Testis (tissue), 3 donors: Measurements from ENCODE around the gene C11orf71. TPM values are rescaled to one million over a fixed set of nuclear protein-coding genes. Genes with fewer than 3 reads are reported as not detected.

Source experiments
- DNase-seq: peaks from one replicate; pipeline ENCODE4 v3.0.0-alpha.2; 2019
- H3K27ac ChIP-seq, 2 donors: fragments of 200-600 bp; sonication (generic); one replicate each; pipeline ENCODE4 v1.5.1; 2019
- H3K27me3 ChIP-seq: fragments of 200-600 bp; sonication (generic); one replicate; pipeline ENCODE4 v1.5.1; 2019
- H3K36me3 ChIP-seq: fragments of 200-600 bp; sonication (generic); one replicate; pipeline ENCODE4 v1.5.1; 2017; ENCODE audit warnings: low read depth; ENCODE audit errors: missing control alignments
- H3K4me1 ChIP-seq: fragments of 200-600 bp; sonication (generic); one replicate; pipeline ENCODE4 v1.5.1; 2019
- H3K4me3 ChIP-seq, 2 donors: fragments of 200-600 bp; sonication (generic); one replicate each; pipeline ENCODE4 v1.5.1; 2017 to 2019
- H3K9me3 ChIP-seq: fragments of 200-600 bp; sonication (generic); one replicate; pipeline ENCODE4 v1.5.1; 2017
- CTCF ChIP-seq, 3 experiments: fragments of 450-650 bp in 2 of 3; fragments of 200-600 bp in 1 of 3; sonication (generic) in 1 of 3; IDR thresholded peaks; one replicate each; pipeline ENCODE4 v1.5.1; 2016 to 2019; ENCODE audit warnings: antibody characterized with exemption in 3 of 3, mild to moderate bottlenecking in 2 of 3, moderate library complexity in 1 of 3
- POLR2A ChIP-seq: fragments of 450-650 bp; IDR thresholded peaks from one replicate; pipeline ENCODE4 v1.6.1; 2017; ENCODE audit warnings: antibody characterized with exemption, mild to moderate bottlenecking, moderate library complexity
- WGBS, 2 donors: methylation state at CpG; one replicate each; pipeline ENCODE4 v1.1.5; 2018; 5-methylcytosine and 5-hydroxymethylcytosine counted together
- intact Hi-C: fragments of 100-400 bp; cut with DNase I; formaldehyde crosslinking; loops from one replicate; pipeline ENCODE4 v1.15.1; 2023; ENCODE audit warnings: low total_unique reads
- polyA plus RNA-seq: library from polyadenylated mRNA; stranded (reverse); fragments of 350-450 nt; fragmentation: Illumina TruSeq; extraction: RNeasy Lipid Tissue Mini Kit (QIAGEN cat#74804); gene quantifications from one replicate; pipeline ENCODE4 v1.2.3, GENCODE V29; 2014; ENCODE audit warnings: low read depth, low replicate concordance; ENCODE audit not compliant: insufficient read depth
- total RNA-seq, 2 donors: library from RNA; depleted of rRNA; stranded (reverse); fragments of >200 nt; gene quantifications; one replicate each; pipeline ENCODE4 v1.2.3, GENCODE V29; 2016

C11orf71 gene
- total and polyA plus RNA-seq, 3 donors from 2014 or later, result 40.6 to 119 (median 119) TPM

GRCh38 chr11:114432893-114433292 lies 32.6 kb upstream of the C11orf71 start:
- WGBS, 2 donors, result 90 to 93% methylated on average over 3 of the region's 3 CpGs
- Histone ChIP-seq H3K4me3 (no peak overlapping the region), H3K36me3 (no peaks in the 10 kb centered on the region), H3K27me3 (no peaks in the 10 kb centered on the region), H3K9me3 (no peaks in the 10 kb centered on the region), H3K4me1 (no peaks in the 10 kb centered on the region), H3K27ac (no peak overlapping the region)
- no peak for TF ChIP-seq POLR2A
- no peak for TF ChIP-seq CTCF (IDR thresholded peaks at IDR 0.05)
- DNase-seq, result no peak
- intact Hi-C loops, result no loop called here

GRCh38 chr11:114430290-114430689 lies 30.0 kb upstream of the C11orf71 start:
- Histone ChIP-seq H3K9me3 (no peaks in the 10 kb centered on the region), H3K27me3 (no peaks in the 10 kb centered on the region), H3K4me3 (no peak overlapping the region), H3K4me1 (no peaks in the 10 kb centered on the region), H3K27ac (no peak overlapping the region), H3K36me3 (no peaks in the 10 kb centered on the region)
- no peak for TF ChIP-seq POLR2A
- no peak for TF ChIP-seq CTCF (IDR thresholded peaks at IDR 0.05)
- intact Hi-C loops, result no loop called here
- DNase-seq, result no peak

- H3K27ac ChIP-seq, result no peak overlapping the region
- no peak for TF ChIP-seq POLR2A
- no peak for TF ChIP-seq CTCF (IDR thresholded peaks at IDR 0.05)
- H3K4me3 ChIP-seq, result no peak overlapping the region
- no peaks in the 10 kb centered on the region for H3K36me3 ChIP-seq
- intact Hi-C loops, result no loop called here
- H3K9me3 ChIP-seq, result no peaks in the 10 kb centered on the region
- H3K4me1 ChIP-seq, result no peaks in the 10 kb centered on the region
- DNase-seq, result no peak
- H3K27me3 ChIP-seq, result no peaks in the 10 kb centered on the region
- 91 to 94% methylated on average over 4 of the region's 4 CpGs for WGBS, 2 donors
Observed at GRCh38 chr11:114426280-114426679, 26.0 kb upstream of the C11orf71 start.

- peaks cover 8% of the 10 kb centered on the region for H3K4me1 ChIP-seq
- no peak for TF ChIP-seq CTCF (IDR thresholded peaks at IDR 0.05)
- TF ChIP-seq POLR2A, result no peak
- no peaks in the 10 kb centered on the region for H3K36me3 ChIP-seq
- H3K27me3 ChIP-seq, result no peaks in the 10 kb centered on the region
- intact Hi-C loops, result no loop called here
- H3K27ac ChIP-seq, result no peak overlapping the region
- no peak for DNase-seq
- H3K9me3 ChIP-seq, result no peaks in the 10 kb centered on the region
- no peak overlapping the region for H3K4me3 ChIP-seq
Observed at GRCh38 chr11:114416441-114416961, 16.2 kb upstream of the C11orf71 start.

GRCh38 chr11:114413958-114414357 lies 13.6 kb upstream of the C11orf71 start:
- 92 to 94% methylated on average over 10 of the region's 10 CpGs for WGBS, 2 donors
- no peak for DNase-seq
- intact Hi-C loops, result no loop called here

More at GRCh38 chr11:114413958-114414357, 13.6 kb upstream of the C11orf71 start:
- no peak for TF ChIP-seq CTCF (IDR thresholded peaks at IDR 0.05)
- no peak for TF ChIP-seq POLR2A
- Histone ChIP-seq H3K9me3 (no peaks in the 10 kb centered on the region), H3K4me3 (no peak overlapping the region), H3K4me1 (peaks cover 8% of the 10 kb centered on the region), H3K36me3 (no peaks in the 10 kb centered on the region), H3K27me3 (no peaks in the 10 kb centered on the region), H3K27ac (no peak overlapping the region)
